ENCODE measurements around the gene ZNF143.

ZNF143 gene

GRCh38 chr11:9494316-9494715 is 33.5 kb downstream of the ZNF143 start:
- H3K27ac ChIP-seq (ENCODE audit: low read depth, low read length): no peak overlapping the region
- no peaks in the 10 kb centered on the region for H3K9me2 ChIP-seq (replicated peaks; ENCODE audit: control insufficient read depth, low read length)
- H3K9me3 ChIP-seq (ENCODE audit: control insufficient read depth, insufficient read depth, low read length): no peaks in the 10 kb centered on the region
- no peaks in the 10 kb centered on the region for H3K79me2 ChIP-seq (ENCODE audit: control insufficient read depth, low read length)
- no peak overlapping the region for H3K4me2 ChIP-seq (ENCODE audit: low read length)
- H3K4me1 ChIP-seq (ENCODE audit: control insufficient read depth, low read length): no peaks in the 10 kb centered on the region
- H3K36me3 ChIP-seq (ENCODE audit: control insufficient read depth, low read length): peaks cover 54% of the 10 kb centered on the region
- H3K4me3 ChIP-seq (ENCODE audit: low read length): no peak overlapping the region
- TF ChIP-seq CTCF (IDR thresholded peaks at IDR 0.05; ENCODE audit: low read depth, low read length, poor library complexity, severe bottlenecking) (no peak), EZH2phosphoT487 (IDR thresholded peaks at IDR 0.05; ENCODE audit: borderline replicate concordance, low read length) (no peak)
- H3F3A ChIP-seq (ENCODE audit: control insufficient read depth, insufficient read depth): no peaks in the 10 kb centered on the region
- no peaks in the 10 kb centered on the region for H3K27me3 ChIP-seq (ENCODE audit: control insufficient read depth, low read length)
- no peaks in the 10 kb centered on the region for H4K20me1 ChIP-seq (ENCODE audit: control insufficient read depth, insufficient read depth, low read depth, low read length)

GRCh38 chr11:9495803-9496514 is 35.1 kb downstream of the ZNF143 start:
- Histone ChIP-seq H3K36me3 (ENCODE audit: control insufficient read depth, low read length) (peaks cover 64% of the 10 kb centered on the region), H4K20me1 (ENCODE audit: control insufficient read depth, insufficient read depth, low read depth, low read length) (no peaks in the 10 kb centered on the region), H3K4me1 (ENCODE audit: control insufficient read depth, low read length) (no peaks in the 10 kb centered on the region), H3K27me3 (ENCODE audit: control insufficient read depth, low read length) (no peaks in the 10 kb centered on the region), H3F3A (ENCODE audit: control insufficient read depth, insufficient read depth) (no peaks in the 10 kb centered on the region), H3K4me3 (ENCODE audit: low read length) (no peak overlapping the region), H3K27ac (ENCODE audit: low read depth, low read length) (no peak overlapping the region), H3K79me2 (ENCODE audit: control insufficient read depth, low read length) (no peaks in the 10 kb centered on the region), H3K9me2 (replicated peaks; ENCODE audit: control insufficient read depth, low read length) (no peaks in the 10 kb centered on the region), H3K4me2 (ENCODE audit: low read length) (no peak overlapping the region), H3K9me3 (ENCODE audit: control insufficient read depth, insufficient read depth, low read length) (no peaks in the 10 kb centered on the region)
- no peak for TF ChIP-seq EZH2phosphoT487 (IDR thresholded peaks at IDR 0.05; ENCODE audit: borderline replicate concordance, low read length)
- TF ChIP-seq CTCF (IDR thresholded peaks at IDR 0.05; ENCODE audit: low read depth, low read length, poor library complexity, severe bottlenecking): no peak

- Histone ChIP-seq H3K36me3 (ENCODE audit: control insufficient read depth, low read length) (peaks cover 71% of the 10 kb centered on the region), H4K20me1 (ENCODE audit: control insufficient read depth, insufficient read depth, low read depth, low read length) (no peaks in the 10 kb centered on the region), H3K27ac (ENCODE audit: low read depth, low read length) (no peak overlapping the region), H3K4me2 (ENCODE audit: low read length) (no peak overlapping the region), H3K9me2 (replicated peaks; ENCODE audit: control insufficient read depth, low read length) (no peaks in the 10 kb centered on the region), H3F3A (ENCODE audit: control insufficient read depth, insufficient read depth) (no peaks in the 10 kb centered on the region), H3K4me1 (ENCODE audit: control insufficient read depth, low read length) (no peaks in the 10 kb centered on the region), H3K79me2 (ENCODE audit: control insufficient read depth, low read length) (no peaks in the 10 kb centered on the region), H3K27me3 (ENCODE audit: control insufficient read depth, low read length) (no peaks in the 10 kb centered on the region), H3K9me3 (ENCODE audit: control insufficient read depth, insufficient read depth, low read length) (no peaks in the 10 kb centered on the region), H3K4me3 (ENCODE audit: low read length) (no peak overlapping the region)
- TF ChIP-seq CTCF (IDR thresholded peaks at IDR 0.05; ENCODE audit: low read depth, low read length, poor library complexity, severe bottlenecking) (no peak), EZH2phosphoT487 (IDR thresholded peaks at IDR 0.05; ENCODE audit: borderline replicate concordance, low read length) (no peak)
These were observed 37.8 kb downstream of the ZNF143 start for GRCh38 chr11:9498457-9499078.

All from DOHH2 (cell line).